Epithelial cell of prostate (primary cell): Measurements from ENCODE around the gene NCL.
"Not testable (repeated sequence)": the region's sequence is repeated elsewhere in the genome, so short reads cannot be mapped to it uniquely, and the experiment has no call there.

Experiments used
- DNase-seq: peaks from one replicate; pipeline ENCODE4 v3.0.0-alpha.2; 2011; ENCODE audit warnings: low read depth, low spot score
- H3K27ac ChIP-seq: fragments of 450-650 bp; 2 replicates; pipeline ENCODE4 v1.5.1; 2017; ENCODE audit warnings: mild to moderate bottlenecking

Gene NCL

DNA sequence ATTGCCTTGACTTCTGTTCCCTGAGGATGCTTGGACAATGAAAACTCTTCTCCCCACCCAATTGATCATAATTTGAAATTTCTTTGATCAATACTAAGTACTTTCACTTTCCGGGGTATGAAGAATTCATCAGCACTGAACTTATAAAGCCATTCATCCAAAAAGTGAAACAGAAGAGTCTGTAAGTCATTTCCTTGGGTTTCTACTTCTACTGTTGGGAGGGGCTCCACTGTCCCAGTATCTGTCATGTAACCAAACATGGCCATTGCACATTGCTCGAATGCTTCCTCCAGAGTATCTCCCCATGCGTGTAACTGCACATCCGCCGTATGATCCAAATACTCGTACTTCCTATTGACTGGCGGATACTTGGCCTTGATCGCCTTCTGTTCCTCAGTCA, 30.3 kb downstream of the NCL start:
- DNase-seq = no peak
- H3K27ac ChIP-seq = no peak overlapping the region

GRCh38 chr2:231431606-231432005, 32.7 kb downstream of the NCL start:
- no peak overlapping the region for H3K27ac ChIP-seq
- DNase-seq = no peak

DNA sequence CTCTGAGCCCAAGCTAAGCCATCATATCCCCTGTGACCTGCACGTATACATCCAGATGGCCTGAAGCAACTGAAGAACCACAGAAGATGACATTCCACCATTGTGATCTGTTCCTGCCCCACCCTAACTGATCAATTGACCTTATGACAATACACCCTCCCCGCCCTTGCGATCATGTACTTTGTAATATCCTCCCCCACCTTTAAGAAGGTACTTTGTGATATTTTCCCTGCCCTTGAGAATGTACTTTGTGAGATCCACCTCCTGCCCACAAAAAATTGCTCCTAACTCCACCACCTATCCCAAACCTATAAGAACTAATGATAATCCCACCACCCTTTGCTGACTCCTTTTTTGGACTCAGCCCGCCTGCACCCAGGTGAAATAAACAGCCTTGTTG, 33.8 kb downstream of the NCL start:
- H3K27ac ChIP-seq, DNase-seq: not testable (repeated sequence)

GRCh38 chr2:231429901-231430300, 34.4 kb downstream of the NCL start:
- no peak overlapping the region for H3K27ac ChIP-seq
- no peak for DNase-seq

DNA sequence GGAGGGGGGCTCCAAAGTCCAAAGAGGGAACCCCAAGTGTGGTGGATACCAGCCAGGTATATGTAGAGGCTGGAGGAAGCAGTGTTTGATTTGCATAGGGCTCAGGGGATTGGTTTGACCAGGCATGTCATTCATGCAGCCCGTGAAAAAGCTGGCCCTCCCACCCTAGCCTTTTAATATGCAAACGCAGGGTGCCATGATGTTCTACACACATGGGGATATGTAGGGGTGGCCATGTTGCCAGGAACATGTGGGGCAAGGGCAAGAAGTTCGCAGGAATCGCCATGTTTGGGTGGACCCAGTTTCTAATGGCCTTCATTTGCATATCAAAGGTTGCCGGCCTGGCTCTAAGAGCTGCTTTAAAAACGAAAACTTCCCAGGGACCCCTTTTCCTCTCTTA, 35.1 kb downstream of the NCL start:
- no peak overlapping the region for H3K27ac ChIP-seq
- no peak for DNase-seq

GRCh38 chr2:231427116-231427515, 37.2 kb downstream of the NCL start:
- H3K27ac ChIP-seq = no peak overlapping the region
- no peak for DNase-seq

DNA sequence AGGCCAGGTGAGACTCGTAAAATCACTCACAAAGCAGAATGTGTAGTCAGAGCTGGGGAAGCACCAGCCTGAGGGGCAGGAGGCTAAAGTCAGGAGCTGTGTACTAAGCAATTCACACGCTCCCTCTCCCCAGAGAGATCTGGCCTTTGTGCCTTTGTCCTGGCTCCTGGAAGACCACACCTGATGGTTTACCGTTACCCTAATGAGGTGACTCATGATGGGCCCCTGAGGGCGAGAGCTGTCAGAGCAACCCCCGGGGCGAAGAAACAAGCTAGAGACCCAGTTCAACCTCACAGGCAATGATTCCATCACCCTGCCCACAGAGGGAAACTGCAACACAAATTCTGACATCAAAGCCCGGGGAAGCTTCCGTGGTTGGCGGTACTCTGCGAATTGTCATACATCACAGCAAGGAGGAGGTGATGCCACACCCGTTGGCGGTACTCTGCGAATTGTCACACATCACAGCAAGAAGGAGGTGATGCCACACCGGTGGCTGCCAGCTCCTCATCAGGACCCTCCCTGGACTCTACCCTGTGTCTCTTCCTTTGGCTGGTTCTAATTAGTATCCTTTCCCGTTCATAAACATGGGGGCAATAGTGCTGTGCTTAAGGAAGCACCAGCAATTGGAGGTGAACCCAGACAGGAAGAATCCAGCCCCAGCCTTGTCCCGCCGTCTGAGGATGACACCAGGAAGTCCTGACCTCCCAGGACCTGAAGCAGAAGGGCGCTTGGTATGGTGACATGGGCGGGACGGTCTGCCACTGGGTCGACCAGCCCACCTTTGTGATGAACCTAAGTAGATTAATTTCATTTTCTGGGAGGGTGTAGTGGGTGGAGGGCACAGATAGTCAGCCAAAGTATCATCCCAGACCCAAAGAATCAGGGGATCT, 38.2 kb downstream of the NCL start:
- H3K27ac ChIP-seq = no peak overlapping the region
- no peak for DNase-seq

- DNase-seq = no peak
- H3K27ac ChIP-seq = no peak overlapping the region
These were observed 38.9 kb downstream of the NCL start for GRCh38 chr2:231425291-231425810.

DNA sequence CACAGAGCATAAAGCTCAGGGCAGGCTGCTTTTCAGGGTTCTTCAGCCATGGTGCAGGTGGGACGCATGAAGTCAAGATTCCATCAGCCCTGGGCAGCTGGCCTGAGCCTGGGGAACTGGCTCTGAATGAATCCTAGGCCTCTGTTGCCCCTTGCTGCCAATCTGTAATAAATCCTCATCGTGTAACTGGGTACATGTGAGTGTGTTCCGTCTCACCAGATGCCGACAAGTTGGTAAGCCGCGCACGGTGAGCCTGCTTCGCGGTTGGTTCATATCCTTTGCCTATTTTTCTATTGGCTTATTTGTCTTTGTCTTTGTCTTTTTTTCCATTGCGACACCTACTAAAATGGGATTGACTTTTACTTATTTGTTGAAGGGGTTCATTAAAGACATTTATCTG, 41.1 kb downstream of the NCL start:
- no peak overlapping the region for H3K27ac ChIP-seq
- no peak for DNase-seq

GRCh38 chr2:231422056-231422455, 42.2 kb downstream of the NCL start:
- no peak for DNase-seq
- H3K27ac ChIP-seq = no peak overlapping the region

DNA sequence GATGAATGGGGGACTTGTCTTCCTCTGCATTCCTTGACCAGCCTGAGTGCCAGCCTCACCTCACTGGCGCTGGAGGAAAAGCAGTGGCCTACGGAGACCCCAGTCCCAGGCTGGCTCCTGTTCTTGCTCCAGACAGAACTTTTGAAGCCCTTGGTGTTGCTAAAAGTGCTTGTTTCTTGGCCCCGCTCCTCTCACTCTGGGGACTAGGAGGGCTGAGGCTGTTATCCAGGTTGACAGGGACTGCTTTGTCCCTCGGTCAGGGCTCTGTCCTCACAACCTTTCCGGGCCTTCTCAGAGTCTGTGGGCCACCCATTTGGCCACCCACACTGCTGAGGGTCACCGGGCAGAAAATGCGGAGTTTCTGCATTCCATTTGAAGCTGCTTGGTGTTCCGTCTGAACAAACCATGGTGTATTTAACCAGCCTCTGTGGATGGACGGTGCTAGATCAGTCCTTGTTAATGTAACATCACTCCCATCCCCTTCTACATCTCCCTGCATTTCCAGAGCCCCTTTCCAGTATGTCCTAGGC, 43.2 kb downstream of the NCL start:
- H3K27ac ChIP-seq = no peak overlapping the region
- no peak for DNase-seq

GRCh38 chr2:231418820-231419640, 45.3 kb downstream of the NCL start:
- no peak overlapping the region for H3K27ac ChIP-seq
- DNase-seq = no peak

DNA sequence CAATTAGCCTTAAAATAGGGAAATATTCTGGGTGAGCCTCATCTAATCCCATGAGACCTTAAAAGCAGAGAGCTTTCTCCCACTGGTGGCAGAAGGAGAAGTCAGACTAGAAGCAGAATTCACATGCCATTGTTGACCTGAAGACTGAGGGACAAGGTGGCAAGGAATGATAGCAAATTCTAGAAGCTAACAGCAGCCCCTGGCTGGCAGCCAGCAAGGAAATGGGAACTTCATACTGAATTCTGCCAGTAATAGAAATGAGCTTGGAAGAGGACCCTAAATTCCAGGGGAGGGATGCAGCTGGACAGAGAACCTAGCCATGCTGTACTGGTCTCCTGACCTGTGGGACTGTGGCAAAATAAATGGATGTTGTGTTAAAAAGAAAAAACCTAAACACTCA, 49.3 kb downstream of the NCL start:
- no peak overlapping the region for H3K27ac ChIP-seq
- no peak for DNase-seq

- DNase-seq = no peak
- no peak overlapping the region for H3K27ac ChIP-seq
These were observed 50.3 kb downstream of the NCL start for GRCh38 chr2:231413921-231414476.

DNA sequence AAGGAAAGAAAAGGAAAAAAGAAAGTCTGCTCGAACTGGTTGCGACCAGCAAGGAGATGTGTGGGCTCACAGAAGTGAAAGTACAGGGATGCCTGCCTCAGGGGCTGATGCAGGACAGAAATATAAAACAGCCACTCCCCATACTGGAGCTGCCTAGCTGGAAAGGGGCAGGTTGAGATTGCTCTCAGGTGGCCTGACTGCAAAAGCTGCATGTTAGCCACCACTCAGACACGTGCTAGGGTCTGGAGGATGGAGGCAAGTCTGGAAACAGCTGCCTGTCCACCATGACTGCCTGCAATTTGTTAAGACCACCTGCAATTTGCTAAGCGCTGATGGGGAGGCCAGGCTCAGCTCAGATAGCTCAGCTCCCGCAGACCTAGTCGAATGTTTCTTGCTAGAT, 50.8 kb downstream of the NCL start:
- no peak overlapping the region for H3K27ac ChIP-seq
- no peak for DNase-seq

- H3K27ac ChIP-seq = no peak overlapping the region
- DNase-seq = no peak
These were observed 51.7 kb downstream of the NCL start for GRCh38 chr2:231412618-231412963.

- H3K27ac ChIP-seq = peak overlapping the region; percentile 54
- DNase-seq = no peak
These were observed 52.3 kb downstream of the NCL start for GRCh38 chr2:231411831-231412617.

DNA sequence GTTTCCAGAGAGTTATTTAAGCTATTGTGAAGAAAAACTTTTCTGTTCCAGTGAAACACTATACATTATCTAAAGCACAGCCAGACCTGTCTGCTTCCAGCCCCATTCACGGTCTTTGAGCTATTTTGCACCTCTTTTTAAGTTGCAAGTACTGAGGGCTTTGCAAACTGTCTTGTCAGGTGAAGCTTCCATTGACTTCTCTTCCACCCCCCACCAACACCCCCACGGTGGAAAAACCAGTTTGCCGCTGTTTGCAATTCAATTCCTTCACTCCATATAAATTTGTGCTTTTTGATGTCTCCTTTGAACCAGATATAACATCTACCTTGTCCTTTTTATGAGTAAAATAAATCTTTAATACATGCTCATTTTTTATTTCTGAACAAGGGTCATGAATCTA, 53.0 kb downstream of the NCL start:
- peak overlapping the region; percentile 54 for H3K27ac ChIP-seq

DNA sequence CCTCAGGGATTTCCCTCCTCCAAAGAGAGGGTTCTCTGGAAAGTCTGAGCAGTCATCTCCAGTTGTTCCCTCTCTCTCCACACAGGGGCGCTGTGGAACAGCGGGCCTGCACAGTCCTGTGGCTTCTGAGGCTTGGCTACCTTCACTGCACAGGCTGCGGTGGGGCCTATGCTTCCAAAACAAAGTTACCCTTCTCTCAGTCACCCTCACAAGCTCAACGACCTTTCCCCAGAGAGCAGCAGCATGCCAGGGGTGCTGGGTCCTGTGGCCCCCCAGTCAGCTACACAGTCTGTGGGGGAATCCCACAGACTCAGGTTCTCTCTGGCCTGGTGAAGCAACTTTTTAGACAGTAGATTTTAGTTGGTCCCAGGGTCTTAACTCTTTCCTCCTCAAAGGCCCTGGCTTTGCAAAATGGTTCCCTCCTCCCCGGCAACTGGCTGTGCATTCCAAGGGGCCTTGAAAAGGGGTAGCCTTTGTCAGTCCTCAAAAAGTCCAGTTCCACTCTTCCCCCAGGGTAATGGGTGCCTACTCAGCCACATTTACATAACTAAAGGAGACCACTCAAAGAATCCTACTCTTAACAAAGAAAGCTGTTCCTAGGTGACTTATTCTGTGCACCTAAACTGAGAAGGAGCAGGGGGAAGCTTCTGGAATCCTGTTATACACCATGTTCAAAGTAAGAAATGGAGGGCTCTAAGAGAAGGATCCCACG, 53.8 kb downstream of the NCL start:
- H3K27ac ChIP-seq = no peak overlapping the region
- no peak for DNase-seq

More for the DNA sequence above, 53.0 kb downstream of the NCL start:
- DNase-seq = no peak
